Endodermal cell (in vitro differentiated cells): Measurements from ENCODE around the gene TCEANC2. TPM values are rescaled to one million over a fixed set of nuclear protein-coding genes. Genes with fewer than 3 reads are reported as not detected.
A peak's percentile ranks its signal among the peaks of the same experiment; 100 is the strongest.

Source experiments
- DNase-seq: peaks from one replicate; pipeline ENCODE4 v3.0.0-alpha.2; 2017
- H3K27ac ChIP-seq: 2 replicates; pipeline ENCODE4 v1.5.1; 2013; ENCODE audit warnings: mild to moderate bottlenecking, low read depth, low read length, moderate library complexity
- H3K27me3 ChIP-seq: 2 replicates; pipeline ENCODE4 v1.6.1; 2013; ENCODE audit warnings: mild to moderate bottlenecking, low read length, moderate library complexity; ENCODE audit not compliant: insufficient read depth, control insufficient read depth, poor library complexity, severe bottlenecking
- H3K36me3 ChIP-seq: 2 replicates; pipeline ENCODE4 v1.7.0; 2013; ENCODE audit warnings: mild to moderate bottlenecking, low read length, moderate library complexity; ENCODE audit not compliant: control insufficient read depth, insufficient read depth
- H3K4me1 ChIP-seq: one replicate; pipeline ENCODE4 v1.7.0; 2013; ENCODE audit warnings: low read length; ENCODE audit not compliant: control insufficient read depth, insufficient read depth
- H3K4me3 ChIP-seq: 2 replicates; pipeline ENCODE4 v1.5.1; 2013; ENCODE audit warnings: mild to moderate bottlenecking, low read length, moderate library complexity
- H3K9ac ChIP-seq: 2 replicates; pipeline ENCODE4 v1.6.1; 2013; ENCODE audit warnings: mild to moderate bottlenecking, low read length, moderate library complexity; ENCODE audit not compliant: poor library complexity, severe bottlenecking; ENCODE audit errors: extremely low read depth
- H3K9me3 ChIP-seq: 2 replicates; pipeline ENCODE4 v1.6.1; 2013; ENCODE audit warnings: mild to moderate bottlenecking, low read length, moderate library complexity; ENCODE audit not compliant: control insufficient read depth
- H3K27ac Mint-ChIP-seq: 2 replicates; pipeline ENCODE4 v1.8.0; 2020; ENCODE audit warnings: mixed read lengths
- H3K27me3 Mint-ChIP-seq: 2 replicates; pipeline ENCODE4 v1.8.0; 2021; ENCODE audit warnings: mild to moderate bottlenecking, mixed read lengths; ENCODE audit not compliant: insufficient read depth
- H3K36me3 Mint-ChIP-seq: 2 replicates; pipeline ENCODE4 v1.8.0; 2020; ENCODE audit warnings: low read depth, mixed read lengths
- H3K4me1 Mint-ChIP-seq: 2 replicates; pipeline ENCODE4 v1.8.0; 2020; ENCODE audit warnings: mixed read lengths
- H3K4me3 Mint-ChIP-seq: 2 replicates; pipeline ENCODE4 v1.8.0; 2020; ENCODE audit warnings: mild to moderate bottlenecking, moderate library complexity, mixed read lengths
- H3K9me3 Mint-ChIP-seq: 2 replicates; pipeline ENCODE4 v1.8.0; 2020; ENCODE audit warnings: mild to moderate bottlenecking, mixed read lengths
- WGBS, 2 experiments: methylation state at CpG; one replicate each; pipeline versions ENCODE4 v1.1.5 to v1.1.7; 2013; ENCODE audit warnings: missing lambda C conversion rate in 2 of 2, mixed read lengths in 1 of 2; ENCODE audit not compliant: insufficient coverage in 1 of 2, insufficient read length in 1 of 2; 5-methylcytosine and 5-hydroxymethylcytosine counted together
- total RNA-seq, 2 donors: library from RNA; stranded (reverse); fragmentation: NEBNext Ultra II Directional in 1 of 2; extraction: Animal tissue kit (Norgen Biotek cat#: 25700) in 1 of 2; gene quantifications; 2 replicates in 1 of 2; 3 replicates in 1 of 2; pipeline ENCODE4 v1.2.1, GENCODE V29; 2021
- TF ChIP-seq, protein P1 (sequence below): fragments of 200-600 bp; sonication (generic); conservative IDR thresholded peaks from 2 replicates; pipeline ENCODE4 v1.5.0; 2021; ENCODE audit warnings: antibody characterized with exemption, mild to moderate bottlenecking

Gene TCEANC2
- total RNA-seq, 2 donors from 2014 or later: 5.9 to 6.6 TPM

DNA sequence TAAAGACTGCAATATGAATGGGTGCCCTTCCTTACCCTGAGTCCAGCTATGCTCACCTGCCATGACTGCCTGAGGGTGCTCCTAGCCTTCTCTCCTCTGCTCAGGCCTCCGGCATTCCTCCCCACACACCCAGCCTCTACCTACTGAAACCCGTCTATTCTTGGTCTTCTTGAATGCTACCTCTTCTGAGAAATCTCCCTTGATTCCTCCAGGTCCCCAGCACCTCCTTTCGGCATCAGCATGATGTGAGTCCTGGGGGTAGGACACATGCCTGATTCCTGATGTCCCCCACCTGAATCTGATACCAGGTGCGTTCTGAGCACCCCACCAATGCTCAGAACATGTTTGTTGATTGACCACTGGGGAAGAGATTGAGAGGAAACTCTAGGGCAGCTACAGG lies 44.0 kb upstream of the TCEANC2 start:
- Mint-ChIP-seq H3K9me3 (peaks cover 12% of the 10 kb centered on the region), H3K4me1 (peaks cover 2% of the 10 kb centered on the region), H3K27me3 (peaks cover 4% of the 10 kb centered on the region), H3K36me3 (peaks cover 2% of the 10 kb centered on the region), H3K27ac (no peak overlapping the region), H3K4me3 (no peak overlapping the region)
- H3K9me3 ChIP-seq: peaks cover 14% of the 10 kb centered on the region
- no peak overlapping the region for H3K9ac ChIP-seq
- H3K4me3 ChIP-seq: no peak overlapping the region
- H3K27me3 ChIP-seq: peaks cover 5% of the 10 kb centered on the region
- no peak for DNase-seq
- H3K36me3 ChIP-seq: no peaks in the 10 kb centered on the region
- no peak overlapping the region for H3K27ac ChIP-seq
- TF ChIP-seq, protein P1, sequence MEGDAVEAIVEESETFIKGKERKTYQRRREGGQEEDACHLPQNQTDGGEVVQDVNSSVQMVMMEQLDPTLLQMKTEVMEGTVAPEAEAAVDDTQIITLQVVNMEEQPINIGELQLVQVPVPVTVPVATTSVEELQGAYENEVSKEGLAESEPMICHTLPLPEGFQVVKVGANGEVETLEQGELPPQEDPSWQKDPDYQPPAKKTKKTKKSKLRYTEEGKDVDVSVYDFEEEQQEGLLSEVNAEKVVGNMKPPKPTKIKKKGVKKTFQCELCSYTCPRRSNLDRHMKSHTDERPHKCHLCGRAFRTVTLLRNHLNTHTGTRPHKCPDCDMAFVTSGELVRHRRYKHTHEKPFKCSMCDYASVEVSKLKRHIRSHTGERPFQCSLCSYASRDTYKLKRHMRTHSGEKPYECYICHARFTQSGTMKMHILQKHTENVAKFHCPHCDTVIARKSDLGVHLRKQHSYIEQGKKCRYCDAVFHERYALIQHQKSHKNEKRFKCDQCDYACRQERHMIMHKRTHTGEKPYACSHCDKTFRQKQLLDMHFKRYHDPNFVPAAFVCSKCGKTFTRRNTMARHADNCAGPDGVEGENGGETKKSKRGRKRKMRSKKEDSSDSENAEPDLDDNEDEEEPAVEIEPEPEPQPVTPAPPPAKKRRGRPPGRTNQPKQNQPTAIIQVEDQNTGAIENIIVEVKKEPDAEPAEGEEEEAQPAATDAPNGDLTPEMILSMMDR: no peak
- 86 to 93% methylated on average over 1 to 4 of the region's 4 CpGs for WGBS, 2 experiments
- H3K4me1 ChIP-seq: no peaks in the 10 kb centered on the region

DNA sequence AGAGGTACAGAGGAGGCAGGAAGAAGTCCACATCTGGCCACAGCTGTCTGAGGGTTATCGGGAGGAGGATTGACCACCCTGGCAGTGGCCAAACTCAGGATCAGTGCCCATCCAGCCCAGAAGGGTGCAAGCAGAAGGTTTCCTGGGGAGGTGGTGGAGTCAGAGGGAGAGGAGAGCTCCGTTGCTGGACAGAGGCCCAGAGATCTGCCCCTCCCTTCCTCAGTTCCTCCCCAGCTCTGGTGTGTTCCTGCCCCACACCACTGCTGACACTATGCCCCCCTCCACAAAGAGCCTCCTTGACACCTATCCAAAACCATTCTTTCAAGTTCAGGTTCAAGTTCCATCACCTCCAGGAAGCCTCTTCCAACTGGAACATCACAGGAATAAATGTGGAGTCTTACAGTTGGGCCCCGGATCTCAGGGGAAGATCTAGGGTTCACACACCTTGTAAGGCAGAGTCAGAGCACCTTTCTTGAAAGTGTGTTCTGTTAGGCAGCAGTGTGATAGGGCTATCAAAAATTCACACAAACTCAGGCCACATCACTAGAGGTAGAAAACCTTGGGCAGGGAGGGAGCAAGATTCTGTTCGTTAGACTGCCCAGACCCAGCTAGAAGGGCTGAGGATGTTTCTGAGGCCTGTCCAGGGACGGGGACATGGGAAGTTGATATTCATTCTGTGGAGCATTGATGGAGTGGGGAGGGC lies 42.8 kb upstream of the TCEANC2 start:
- Mint-ChIP-seq H3K4me1 (peaks cover 2% of the 10 kb centered on the region), H3K9me3 (peaks cover 5% of the 10 kb centered on the region), H3K27ac (peak overlapping the region; percentile 37), H3K36me3 (no peaks in the 10 kb centered on the region), H3K27me3 (peaks cover 4% of the 10 kb centered on the region), H3K4me3 (no peak overlapping the region)
- no peak overlapping the region for H3K27ac ChIP-seq
- DNase-seq: peak; percentile 17
- no peaks in the 10 kb centered on the region for H3K36me3 ChIP-seq
- H3K4me1 ChIP-seq: no peaks in the 10 kb centered on the region
- no peak overlapping the region for H3K4me3 ChIP-seq
- 82 to 88% methylated on average over 3 to 5 of the region's 5 CpGs for WGBS, 2 experiments
- peaks cover 3% of the 10 kb centered on the region for H3K9me3 ChIP-seq
- no peak overlapping the region for H3K9ac ChIP-seq
- TF ChIP-seq, protein P1: no peak
- peaks cover 5% of the 10 kb centered on the region for H3K27me3 ChIP-seq

DNA sequence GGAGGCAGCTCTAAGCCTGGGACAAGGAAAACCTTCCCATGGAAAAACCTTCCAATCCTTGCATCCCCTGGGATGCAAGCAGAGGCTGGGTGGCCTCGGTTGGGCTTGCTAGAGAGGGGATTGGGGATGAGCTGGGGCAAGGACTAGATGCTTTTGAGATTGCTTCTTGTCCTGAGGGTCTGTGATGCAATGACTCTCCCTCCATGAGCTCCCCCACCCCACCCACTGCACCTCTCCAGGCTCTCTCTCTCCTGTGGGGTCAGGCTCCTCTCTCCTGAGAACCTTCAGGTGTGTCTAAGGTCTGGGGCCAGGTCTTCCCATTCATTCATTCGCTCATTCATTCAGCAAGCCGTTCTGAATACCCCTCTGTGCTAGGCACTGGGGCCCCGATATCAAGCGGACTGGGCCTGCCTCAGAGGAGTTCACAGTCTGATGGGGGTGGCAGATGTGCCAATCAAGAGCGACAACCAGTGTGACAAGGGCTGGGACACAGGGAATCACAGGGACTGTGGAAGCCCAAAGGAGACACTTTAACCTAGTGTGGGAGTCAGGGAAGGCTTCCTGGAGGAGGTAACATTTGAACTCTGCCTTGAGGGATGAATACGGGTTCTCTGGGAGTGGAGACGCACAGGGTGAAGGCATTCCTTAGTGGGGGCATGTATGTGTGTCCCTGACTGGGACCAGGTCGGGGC lies 41.9 kb upstream of the TCEANC2 start:
- Histone ChIP-seq H3K4me1 (no peaks in the 10 kb centered on the region), H3K9ac (no peak overlapping the region), H3K36me3 (no peaks in the 10 kb centered on the region), H3K27ac (no peak overlapping the region), H3K27me3 (peaks cover 5% of the 10 kb centered on the region), H3K4me3 (no peak overlapping the region), H3K9me3 (no peaks in the 10 kb centered on the region)
- Mint-ChIP-seq H3K27me3 (peaks cover 4% of the 10 kb centered on the region), H3K4me1 (peaks cover 9% of the 10 kb centered on the region), H3K9me3 (no peaks in the 10 kb centered on the region), H3K27ac (no peak overlapping the region), H3K4me3 (no peak overlapping the region), H3K36me3 (no peaks in the 10 kb centered on the region)
- 90 to 95% methylated on average over 8 to 9 of the region's 9 CpGs for WGBS, 2 experiments
- peak; percentile 32 for DNase-seq
- TF ChIP-seq, protein P1: no peak
